ENCODE data around the gene NUDC. TPM values are rescaled to one million over a fixed set of nuclear protein-coding genes. Genes with fewer than 3 reads are reported as not detected.

NUDC gene
- total and polyA plus RNA-seq, 10 of the 15 experiments (the other 5 are each of a cell fraction or from before 2014, with no cell fraction given): 5.5 to 227 (median 67.4) TPM

- in situ Hi-C loops (cut with MboI) (no loop called here), intact Hi-C loops (cut with micrococcal nuclease; ENCODE audit: unreplicated experiment) (no loop called here)
- no peak overlapping the region for H3K4me2 ChIP-seq (ENCODE audit: control insufficient read depth, insufficient read depth)
- H3K4me1 ChIP-seq (ENCODE audit: control insufficient read depth, insufficient read depth, low read length): no peaks in the 10 kb centered on the region
- FAIRE-seq (no peak), DNase-seq (ENCODE audit: low read depth, low spot score) (no peak), ATAC-seq (no peak)
- 0 out of 4 replicates have a peak, but pooled peaks cover 0 to 2% of the 10 kb centered on the region in 2 experiments for H3K27me3 ChIP-seq (replicated peaks in 1 of 2; ENCODE audit: control insufficient read depth in 2 of 2, insufficient read depth in 2 of 2, low read length in 1 of 2)
- H3K4me3 ChIP-seq: no peak overlapping the region
- TF ChIP-seq SIX5 (IDR thresholded peaks at IDR 0.05; ENCODE audit: low read depth, low read length, severe bottlenecking) (no peak), ZBTB4 (CRISPR knock-in tag; IDR thresholded peaks at IDR 0.05) (no peak), EZH2 (IDR thresholded peaks at IDR 0.05; ENCODE audit: borderline replicate concordance, control insufficient read depth, low read depth, low read length) (no peak), RBBP5 (conservative IDR thresholded peaks at IDR 0.05) (no peak), KDM1A (IDR thresholded peaks at IDR 0.05; ENCODE audit: borderline replicate concordance) (no peak), POLR2AphosphoS2 (IDR thresholded peaks at IDR 0.05; ENCODE audit: low read depth, low read length) (no peak), ZNF274 (IDR thresholded peaks at IDR 0.05; ENCODE audit: insufficient read depth, insufficient read length) (no peak), RB1 (IDR thresholded peaks at IDR 0.05; ENCODE audit: borderline replicate concordance) (no peak), NFIC (IDR thresholded peaks at IDR 0.05; ENCODE audit: low read depth, low read length) (no peak), IRF3 (IDR thresholded peaks at IDR 0.05) (no peak), KAT2A (conservative IDR thresholded peaks at IDR 0.05; ENCODE audit: control insufficient read depth, low read depth, low read length) (no peak), CREB1 (IDR thresholded peaks at IDR 0.05; ENCODE audit: low read depth) (no peak), CBX5 (IDR thresholded peaks at IDR 0.05; ENCODE audit: low read depth) (no peak), PAX8 (IDR thresholded peaks at IDR 0.05) (no peak), MYB (IDR thresholded peaks at IDR 0.05; ENCODE audit: borderline replicate concordance, low read depth, low read length) (no peak), ASH2L (IDR thresholded peaks at IDR 0.05; ENCODE audit: borderline replicate concordance, low read depth) (no peak), E4F1 (IDR thresholded peaks at IDR 0.05; ENCODE audit: borderline replicate concordance, partially characterized antibody) (no peak), CBFB (IDR thresholded peaks at IDR 0.05; ENCODE audit: low read depth) (no peak), HDAC2 (IDR thresholded peaks at IDR 0.05) (no peak), ZSCAN29 (IDR thresholded peaks at IDR 0.05) (no peak)
- POLR2A ChIA-PET: interaction anchor here (0.6 kb wide), 1 partner anchor 761 kb away, joined by 3 read pairs; no protein-coding TSS in a partner anchor
- H4K20me1 ChIP-seq (ENCODE audit: control insufficient read depth, insufficient read depth): no peaks in the 10 kb centered on the region
- 50% methylated on average over 2 of the region's 2 CpGs for WGBS (ENCODE audit: insufficient coverage, insufficient replicate concordance, low lambda C conversion rate, missing lambda C conversion rate)
- H3K79me2 ChIP-seq (ENCODE audit: control insufficient read depth, insufficient read depth, low read length): no peaks in the 10 kb centered on the region
- no TSS peak for BruUV-seq (replicated peaks)
- H3K36me3 ChIP-seq (ENCODE audit: control insufficient read depth in 2 of 2, insufficient read depth in 2 of 2, low read length in 1 of 2): no peaks in the 10 kb centered on the region
- RAD21 ChIA-PET (ENCODE audit: unreplicated experiment): no interaction called here
- H3K9me3 ChIP-seq (replicated peaks; ENCODE audit: control insufficient read depth, insufficient read depth, low read length): no peaks in the 10 kb centered on the region
- no peak overlapping the region for H3K27ac ChIP-seq (ENCODE audit: control insufficient read depth, insufficient read depth)
- no peak overlapping the region for H2AFZ ChIP-seq (ENCODE audit: control insufficient read depth, low read depth, low read length)
- SMC1A ChIA-PET (ENCODE audit: uncharacterized antibody, unreplicated experiment): no interaction called here
- CTCF ChIA-PET: no interaction called here
- H3K9ac ChIP-seq (ENCODE audit: control insufficient read depth, insufficient read depth, low read length): no peak overlapping the region
These were observed 57.4 kb downstream of the NUDC start for GRCh38 chr1:26978901-26979300.

Measured in GM12878 (cell line).